ENCODE measurements around the gene P3H2.

P3H2 gene

DNA sequence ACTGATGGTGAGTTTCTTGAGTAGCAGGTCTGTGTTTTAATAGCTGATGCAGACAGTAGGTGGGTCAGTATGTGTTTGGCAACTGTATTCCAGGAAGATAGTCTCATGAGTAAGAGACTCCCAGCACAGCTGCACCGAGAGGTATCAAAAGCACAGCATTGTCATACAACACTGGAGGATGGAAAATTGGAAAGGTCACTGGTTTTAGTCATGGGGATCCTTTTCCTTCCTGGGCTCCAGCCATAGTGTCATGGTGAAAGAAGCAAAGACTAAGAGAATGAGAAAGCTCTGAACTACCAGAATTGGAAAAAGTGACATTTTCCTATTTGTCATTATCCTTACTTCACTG, 61.5 kb downstream of the P3H2 start (continued):
- TF ChIP-seq, protein P1, sequence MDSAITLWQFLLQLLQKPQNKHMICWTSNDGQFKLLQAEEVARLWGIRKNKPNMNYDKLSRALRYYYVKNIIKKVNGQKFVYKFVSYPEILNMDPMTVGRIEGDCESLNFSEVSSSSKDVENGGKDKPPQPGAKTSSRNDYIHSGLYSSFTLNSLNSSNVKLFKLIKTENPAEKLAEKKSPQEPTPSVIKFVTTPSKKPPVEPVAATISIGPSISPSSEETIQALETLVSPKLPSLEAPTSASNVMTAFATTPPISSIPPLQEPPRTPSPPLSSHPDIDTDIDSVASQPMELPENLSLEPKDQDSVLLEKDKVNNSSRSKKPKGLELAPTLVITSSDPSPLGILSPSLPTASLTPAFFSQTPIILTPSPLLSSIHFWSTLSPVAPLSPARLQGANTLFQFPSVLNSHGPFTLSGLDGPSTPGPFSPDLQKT (IDR thresholded peaks at IDR 0.05; ENCODE audit: borderline replicate concordance, low read depth, low read length), result no peak

DNA sequence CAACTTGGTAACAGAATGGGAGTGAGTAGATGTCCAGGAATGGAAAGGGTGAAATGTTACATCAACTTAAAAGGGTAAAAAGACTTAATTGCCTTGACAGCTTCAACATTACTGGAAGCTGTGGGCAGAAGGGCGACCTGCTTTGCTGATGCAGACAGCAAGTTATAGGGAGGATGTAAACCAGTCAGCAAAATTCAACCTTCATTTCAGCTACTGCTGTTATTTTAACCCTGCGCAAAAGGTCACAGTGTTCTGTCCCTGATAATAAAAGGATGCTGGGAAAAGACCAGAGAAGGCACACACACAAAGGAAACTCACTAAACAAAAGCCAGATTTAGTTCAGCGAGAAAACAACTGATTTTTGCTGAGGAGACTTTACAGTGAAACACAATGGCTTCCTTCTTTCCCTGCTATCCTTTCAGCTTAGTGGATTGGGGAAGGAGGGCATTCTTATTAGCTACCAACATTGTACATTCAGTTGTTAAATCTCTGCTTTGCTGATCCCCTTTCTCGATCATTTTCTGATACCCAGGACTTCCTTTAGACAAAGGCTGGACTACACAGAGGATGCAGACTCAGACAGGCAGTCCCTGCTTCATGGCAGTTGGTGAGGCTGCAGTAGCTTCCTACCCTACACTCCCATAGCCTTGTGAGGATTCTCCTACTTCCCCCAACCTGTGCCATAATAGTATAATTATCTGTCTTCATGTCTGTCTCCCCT, 62.0 kb downstream of the P3H2 start:
- no peaks in the 10 kb centered on the region for H3K36me3 ChIP-seq (ENCODE audit: control insufficient read depth in 2 of 2, insufficient read depth in 1 of 2, low read length in 2 of 2)
- ChIA-PET CTCF (interaction anchor here (0.6 kb wide), 1 partner anchor 10 kb away, joined by 4 read pairs; no protein-coding TSS in a partner anchor), POLR2A (no interaction called here)
- no peaks in the 10 kb centered on the region for H3K4me1 ChIP-seq (ENCODE audit: control insufficient read depth, insufficient read depth, low read length)
- no peak overlapping the region for H3K4me3 ChIP-seq (ENCODE audit: low read depth, low read length)
- H3K27ac ChIP-seq (ENCODE audit: extremely low read depth, low read depth, low read length), result no peak overlapping the region
- no peaks in the 10 kb centered on the region for H3K9me3 ChIP-seq (ENCODE audit: control insufficient read depth, insufficient read depth, low read depth, low read length)
- TF ChIP-seq ZNF747 (tag by site-specific recombination; IDR thresholded peaks at IDR 0.05), result no peak
- TF ChIP-seq, protein P2, sequence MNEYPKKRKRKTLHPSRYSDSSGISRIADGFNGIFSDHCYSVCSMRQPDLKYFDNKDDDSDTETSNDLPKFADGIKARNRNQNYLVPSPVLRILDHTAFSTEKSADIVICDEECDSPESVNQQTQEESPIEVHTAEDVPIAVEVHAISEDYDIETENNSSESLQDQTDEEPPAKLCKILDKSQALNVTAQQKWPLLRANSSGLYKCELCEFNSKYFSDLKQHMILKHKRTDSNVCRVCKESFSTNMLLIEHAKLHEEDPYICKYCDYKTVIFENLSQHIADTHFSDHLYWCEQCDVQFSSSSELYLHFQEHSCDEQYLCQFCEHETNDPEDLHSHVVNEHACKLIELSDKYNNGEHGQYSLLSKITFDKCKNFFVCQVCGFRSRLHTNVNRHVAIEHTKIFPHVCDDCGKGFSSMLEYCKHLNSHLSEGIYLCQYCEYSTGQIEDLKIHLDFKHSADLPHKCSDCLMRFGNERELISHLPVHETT (tag by site-specific recombination; IDR thresholded peaks at IDR 0.05), result no peak
- TF ChIP-seq ZBTB7A (tag by site-specific recombination; IDR thresholded peaks at IDR 0.05; ENCODE audit: low read depth), result no peak
- TF ChIP-seq, protein P3, sequence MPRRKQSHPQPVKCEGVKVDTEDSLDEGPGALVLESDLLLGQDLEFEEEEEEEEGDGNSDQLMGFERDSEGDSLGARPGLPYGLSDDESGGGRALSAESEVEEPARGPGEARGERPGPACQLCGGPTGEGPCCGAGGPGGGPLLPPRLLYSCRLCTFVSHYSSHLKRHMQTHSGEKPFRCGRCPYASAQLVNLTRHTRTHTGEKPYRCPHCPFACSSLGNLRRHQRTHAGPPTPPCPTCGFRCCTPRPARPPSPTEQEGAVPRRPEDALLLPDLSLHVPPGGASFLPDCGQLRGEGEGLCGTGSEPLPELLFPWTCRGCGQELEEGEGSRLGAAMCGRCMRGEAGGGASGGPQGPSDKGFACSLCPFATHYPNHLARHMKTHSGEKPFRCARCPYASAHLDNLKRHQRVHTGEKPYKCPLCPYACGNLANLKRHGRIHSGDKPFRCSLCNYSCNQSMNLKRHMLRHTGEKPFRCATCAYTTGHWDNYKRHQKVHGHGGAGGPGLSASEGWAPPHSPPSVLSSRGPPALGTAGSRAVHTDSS (tag by site-specific recombination; IDR thresholded peaks at IDR 0.05), result no peak
- no peak for TF ChIP-seq ZNF549 (tag by site-specific recombination; IDR thresholded peaks at IDR 0.05)
- TF ChIP-seq ZNF202 (tag by site-specific recombination; IDR thresholded peaks at IDR 0.05; ENCODE audit: borderline replicate concordance), result no peak
- no peak for TF ChIP-seq RBAK (tag by site-specific recombination; IDR thresholded peaks at IDR 0.05)
- no peak for TF ChIP-seq ZNF174 (tag by site-specific recombination; IDR thresholded peaks at IDR 0.05)
- no peak for TF ChIP-seq ZFP3 (tag by site-specific recombination; IDR thresholded peaks at IDR 0.05; ENCODE audit: low read depth)
- TF ChIP-seq ZNF433 (tag by site-specific recombination; IDR thresholded peaks at IDR 0.05; ENCODE audit: low read depth), result no peak
- no peak for TF ChIP-seq ZNF626 (tag by site-specific recombination; IDR thresholded peaks at IDR 0.05)

DNA sequence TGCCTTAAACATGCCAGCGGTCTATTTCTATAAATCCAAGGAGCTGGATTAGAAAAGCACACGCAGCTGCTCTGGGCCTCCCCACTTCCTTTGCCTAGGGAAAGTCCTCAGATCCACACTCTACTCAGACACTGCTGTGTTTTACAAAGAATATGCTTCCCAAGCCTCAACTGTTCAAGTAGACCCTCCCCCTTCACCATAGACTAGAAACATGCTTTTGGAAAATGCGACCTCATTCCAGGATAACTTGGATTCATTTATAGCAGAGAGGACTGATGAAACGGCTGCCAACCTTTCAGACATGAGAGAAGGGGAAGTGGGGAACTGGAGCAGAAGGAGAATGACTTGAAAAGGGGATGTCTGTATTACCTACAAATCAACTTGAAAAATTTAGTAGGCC, 64.0 kb downstream of the P3H2 start:
- H3K36me3 ChIP-seq (ENCODE audit: control insufficient read depth in 2 of 2, insufficient read depth in 1 of 2, low read length in 2 of 2), result no peaks in the 10 kb centered on the region
- no peaks in the 10 kb centered on the region for H3K9me3 ChIP-seq (ENCODE audit: control insufficient read depth, insufficient read depth, low read depth, low read length)
- ChIA-PET CTCF (interaction anchor here (0.7 kb wide), 1 partner anchor 10 kb away, joined by 3 read pairs; no protein-coding TSS in a partner anchor), POLR2A (interaction anchor here (0.5 kb wide), 1 partner anchor 175 kb away, joined by 5 read pairs; no protein-coding TSS in a partner anchor)
- no peaks in the 10 kb centered on the region for H3K4me1 ChIP-seq (ENCODE audit: control insufficient read depth, insufficient read depth, low read length)
- TF ChIP-seq ZNF146 (tag by site-specific recombination; IDR thresholded peaks at IDR 0.05) (no peak), ZNF843 (tag by site-specific recombination; IDR thresholded peaks at IDR 0.05) (no peak), ZNF837 (tag by site-specific recombination; IDR thresholded peaks at IDR 0.05) (no peak), ZNF510 (tag by site-specific recombination; IDR thresholded peaks at IDR 0.05; ENCODE audit: insufficient replicate concordance) (no peak), ZNF433 (tag by site-specific recombination; IDR thresholded peaks at IDR 0.05; ENCODE audit: low read depth) (no peak)
- no peak overlapping the region for H3K4me3 ChIP-seq (ENCODE audit: low read depth, low read length)
- no peak overlapping the region for H3K27ac ChIP-seq (ENCODE audit: extremely low read depth, low read depth, low read length)

DNA sequence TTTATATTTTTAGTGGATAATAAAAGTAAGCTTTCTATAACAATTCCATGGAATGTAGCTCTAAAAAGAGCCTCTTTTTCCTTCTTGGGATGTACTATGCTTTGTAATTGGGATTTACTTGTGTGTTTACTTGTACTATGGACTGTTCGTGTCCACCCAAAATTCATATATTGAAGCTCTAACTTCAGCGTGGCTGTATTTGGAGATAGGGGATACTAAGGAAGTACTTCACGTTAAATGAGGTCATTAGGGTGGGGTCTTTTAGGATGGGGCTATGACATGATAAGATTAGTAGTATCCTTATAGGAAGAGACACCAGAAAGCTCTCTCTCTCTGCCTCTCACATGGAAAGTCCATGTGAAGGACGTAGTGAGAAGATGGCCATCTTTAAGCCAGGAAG, 64.9 kb downstream of the P3H2 start:
- H3K4me3 ChIP-seq (ENCODE audit: low read depth, low read length), result no peak overlapping the region
- POLR2A ChIA-PET, result no interaction called here
- CTCF ChIA-PET, result no interaction called here
- H3K27ac ChIP-seq (ENCODE audit: extremely low read depth, low read depth, low read length), result no peak overlapping the region
- no peaks in the 10 kb centered on the region for H3K36me3 ChIP-seq (ENCODE audit: control insufficient read depth in 2 of 2, insufficient read depth in 1 of 2, low read length in 2 of 2)
- H3K9me3 ChIP-seq (ENCODE audit: control insufficient read depth, insufficient read depth, low read depth, low read length), result no peaks in the 10 kb centered on the region
- no peaks in the 10 kb centered on the region for H3K4me1 ChIP-seq (ENCODE audit: control insufficient read depth, insufficient read depth, low read length)
- TF ChIP-seq ZNF324 (tag by site-specific recombination; IDR thresholded peaks at IDR 0.05), result no peak
- no peak for TF ChIP-seq ZNF610 (tag by site-specific recombination; IDR thresholded peaks at IDR 0.05; ENCODE audit: borderline replicate concordance)
- TF ChIP-seq, protein P4, sequence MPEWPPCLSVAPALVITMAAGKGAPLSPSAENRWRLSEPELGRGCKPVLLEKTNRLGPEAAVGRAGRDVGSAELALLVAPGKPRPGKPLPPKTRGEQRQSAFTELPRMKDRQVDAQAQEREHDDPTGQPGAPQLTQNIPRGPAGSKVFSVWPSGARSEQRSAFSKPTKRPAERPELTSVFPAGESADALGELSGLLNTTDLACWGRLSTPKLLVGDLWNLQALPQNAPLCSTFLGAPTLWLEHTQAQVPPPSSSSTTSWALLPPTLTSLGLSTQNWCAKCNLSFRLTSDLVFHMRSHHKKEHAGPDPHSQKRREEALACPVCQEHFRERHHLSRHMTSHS (tag by site-specific recombination; IDR thresholded peaks at IDR 0.05), result no peak
- TF ChIP-seq ZNF155 (tag by site-specific recombination; IDR thresholded peaks at IDR 0.05), result no peak
- no peak for TF ChIP-seq ZNF701 (tag by site-specific recombination; IDR thresholded peaks at IDR 0.05)
- TF ChIP-seq ZNF777 (tag by site-specific recombination; IDR thresholded peaks at IDR 0.05; ENCODE audit: borderline replicate concordance), result no peak
- TF ChIP-seq ZNF350 (tag by site-specific recombination; IDR thresholded peaks at IDR 0.05), result no peak
- no peak for TF ChIP-seq WT1 (tag by site-specific recombination; IDR thresholded peaks at IDR 0.05)
